Lower leg skin (tissue), 3 donors: ENCODE measurements around the gene PLD5.

Experiments
- CTCF ChIP-seq, 3 donors: fragments of 450-650 bp; IDR thresholded peaks; one replicate each; pipeline ENCODE4 v1.5.1; 2016; ENCODE audit warnings: antibody characterized with exemption in 3 of 3, mild to moderate bottlenecking in 3 of 3, moderate library complexity in 2 of 3
- POLR2A ChIP-seq, 2 donors: fragments of 450-650 bp; IDR thresholded peaks; one replicate each; pipeline ENCODE4 v1.6.1; 2016 to 2017; ENCODE audit warnings: antibody characterized with exemption in 2 of 2, mild to moderate bottlenecking in 1 of 2, moderate library complexity in 1 of 2

DNA sequence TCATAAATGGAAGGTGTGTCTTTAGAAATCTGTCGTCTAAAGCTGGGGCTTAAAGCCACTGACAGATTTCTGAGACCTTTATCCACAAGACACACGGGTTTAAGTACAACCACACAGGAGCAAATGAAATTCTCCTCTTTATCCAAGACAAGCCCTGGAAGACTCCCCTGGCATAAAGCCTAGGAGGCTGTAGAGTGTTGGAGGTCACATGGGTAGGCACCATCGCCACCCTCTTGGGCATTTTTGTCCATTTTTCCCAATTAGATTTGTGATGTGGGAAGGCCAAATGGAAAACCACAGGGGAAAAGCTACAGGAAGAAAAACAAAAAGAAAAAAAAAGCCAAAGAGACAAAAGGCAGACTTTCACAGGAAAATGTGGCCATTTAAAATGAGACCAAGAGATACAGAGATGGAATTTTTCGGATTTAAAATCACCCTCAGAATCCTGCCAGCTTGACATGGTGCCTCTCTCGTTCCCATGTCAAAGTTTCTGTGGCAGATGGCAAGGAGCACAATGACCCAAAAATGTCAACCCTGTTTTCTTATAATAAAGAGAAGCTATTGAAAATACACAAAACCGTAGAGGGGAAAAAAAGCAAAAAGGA, 91.9 kb downstream of the PLD5 start:
- no peak for TF ChIP-seq CTCF (IDR thresholded peaks at IDR 0.05)
- no peak for TF ChIP-seq POLR2A (IDR thresholded peaks at IDR 0.05)
